ENCODE measurements around the gene MYO3B.

The MYO3B gene

GRCh38 chr2:170495896-170496295 is 317.9 kb downstream of the MYO3B start:
- H3K27me3 ChIP-seq (ENCODE audit: low read depth, low read length): peaks cover 35% of the 10 kb centered on the region
- H3K27ac ChIP-seq (ENCODE audit: low read length): no peak overlapping the region
- TF ChIP-seq CTCF (IDR thresholded peaks at IDR 0.05; ENCODE audit: low read depth, low read length) (no peak), EZH2phosphoT487 (IDR thresholded peaks at IDR 0.05; ENCODE audit: low read depth) (no peak)
- no peak overlapping the region for H2AFZ ChIP-seq (ENCODE audit: low read depth, low read length)
- H3K4me3 ChIP-seq (ENCODE audit: low read length): no peak overlapping the region
- H3K9me3 ChIP-seq (ENCODE audit: insufficient read depth, low read length): no peaks in the 10 kb centered on the region
- H3K4me2 ChIP-seq (ENCODE audit: low read length): no peak overlapping the region
- no peaks in the 10 kb centered on the region for H3K4me1 ChIP-seq (ENCODE audit: low read length)
- no peaks in the 10 kb centered on the region for H3K36me3 ChIP-seq (replicated peaks; ENCODE audit: low read depth, low read length)
- no peaks in the 10 kb centered on the region for H3K79me2 ChIP-seq (ENCODE audit: low read length)
- H3K9ac ChIP-seq (ENCODE audit: low read length): no peak overlapping the region
- no peaks in the 10 kb centered on the region for H4K20me1 ChIP-seq (ENCODE audit: insufficient read depth, low read length)

GRCh38 chr2:170498619-170499018 is 320.7 kb downstream of the MYO3B start:
- H3K9me3 ChIP-seq (ENCODE audit: insufficient read depth, low read length): no peaks in the 10 kb centered on the region
- H3K27me3 ChIP-seq (ENCODE audit: low read depth, low read length): peaks cover 44% of the 10 kb centered on the region
- TF ChIP-seq EZH2phosphoT487 (IDR thresholded peaks at IDR 0.05; ENCODE audit: low read depth) (no peak), CTCF (IDR thresholded peaks at IDR 0.05; ENCODE audit: low read depth, low read length) (no peak)

GRCh38 chr2:170500104-170500503 is 322.2 kb downstream of the MYO3B start:
- Histone ChIP-seq H3K4me3 (ENCODE audit: low read length) (no peak overlapping the region), H4K20me1 (ENCODE audit: insufficient read depth, low read length) (no peaks in the 10 kb centered on the region), H2AFZ (ENCODE audit: low read depth, low read length) (no peak overlapping the region), H3K4me1 (ENCODE audit: low read length) (no peaks in the 10 kb centered on the region), H3K27ac (ENCODE audit: low read length) (no peak overlapping the region), H3K27me3 (ENCODE audit: low read depth, low read length) (peaks cover 39% of the 10 kb centered on the region), H3K4me2 (ENCODE audit: low read length) (no peak overlapping the region), H3K79me2 (ENCODE audit: low read length) (no peaks in the 10 kb centered on the region), H3K9ac (ENCODE audit: low read length) (no peak overlapping the region), H3K9me3 (ENCODE audit: insufficient read depth, low read length) (no peaks in the 10 kb centered on the region), H3K36me3 (replicated peaks; ENCODE audit: low read depth, low read length) (no peaks in the 10 kb centered on the region)
- TF ChIP-seq CTCF (IDR thresholded peaks at IDR 0.05; ENCODE audit: low read depth, low read length) (no peak), EZH2phosphoT487 (IDR thresholded peaks at IDR 0.05; ENCODE audit: low read depth) (no peak)

More at GRCh38 chr2:170498619-170499018, 320.7 kb downstream of the MYO3B start:
- Histone ChIP-seq H3K4me1 (ENCODE audit: low read length) (no peaks in the 10 kb centered on the region), H3K4me3 (ENCODE audit: low read length) (no peak overlapping the region), H4K20me1 (ENCODE audit: insufficient read depth, low read length) (no peaks in the 10 kb centered on the region), H3K36me3 (replicated peaks; ENCODE audit: low read depth, low read length) (no peaks in the 10 kb centered on the region), H2AFZ (ENCODE audit: low read depth, low read length) (no peak overlapping the region), H3K9ac (ENCODE audit: low read length) (no peak overlapping the region), H3K79me2 (ENCODE audit: low read length) (no peaks in the 10 kb centered on the region), H3K27ac (ENCODE audit: low read length) (no peak overlapping the region), H3K4me2 (ENCODE audit: low read length) (no peak overlapping the region)

- Histone ChIP-seq H3K79me2 (ENCODE audit: low read length) (no peaks in the 10 kb centered on the region), H3K27me3 (ENCODE audit: low read depth, low read length) (peaks cover 34% of the 10 kb centered on the region), H3K9me3 (ENCODE audit: insufficient read depth, low read length) (no peaks in the 10 kb centered on the region), H3K9ac (ENCODE audit: low read length) (no peak overlapping the region), H3K4me2 (ENCODE audit: low read length) (no peak overlapping the region), H3K36me3 (replicated peaks; ENCODE audit: low read depth, low read length) (no peaks in the 10 kb centered on the region), H3K4me1 (ENCODE audit: low read length) (no peaks in the 10 kb centered on the region), H4K20me1 (ENCODE audit: insufficient read depth, low read length) (no peaks in the 10 kb centered on the region), H2AFZ (ENCODE audit: low read depth, low read length) (no peak overlapping the region), H3K27ac (ENCODE audit: low read length) (no peak overlapping the region), H3K4me3 (ENCODE audit: low read length) (no peak overlapping the region)
- TF ChIP-seq CTCF (IDR thresholded peaks at IDR 0.05; ENCODE audit: low read depth, low read length): no peak
- TF ChIP-seq EZH2phosphoT487 (IDR thresholded peaks at IDR 0.05; ENCODE audit: low read depth): no peak
Measured at GRCh38 chr2:170500770-170501169, 322.8 kb downstream of the MYO3B start.
